Measurements from ENCODE around the gene NENF.
A peak's percentile ranks its signal among the peaks of the same experiment; 100 is the strongest.
"Not testable (repeated sequence)": the region's sequence is repeated elsewhere in the genome, so short reads cannot be mapped to it uniquely, and the experiment has no call there.

The NENF gene

DNA sequence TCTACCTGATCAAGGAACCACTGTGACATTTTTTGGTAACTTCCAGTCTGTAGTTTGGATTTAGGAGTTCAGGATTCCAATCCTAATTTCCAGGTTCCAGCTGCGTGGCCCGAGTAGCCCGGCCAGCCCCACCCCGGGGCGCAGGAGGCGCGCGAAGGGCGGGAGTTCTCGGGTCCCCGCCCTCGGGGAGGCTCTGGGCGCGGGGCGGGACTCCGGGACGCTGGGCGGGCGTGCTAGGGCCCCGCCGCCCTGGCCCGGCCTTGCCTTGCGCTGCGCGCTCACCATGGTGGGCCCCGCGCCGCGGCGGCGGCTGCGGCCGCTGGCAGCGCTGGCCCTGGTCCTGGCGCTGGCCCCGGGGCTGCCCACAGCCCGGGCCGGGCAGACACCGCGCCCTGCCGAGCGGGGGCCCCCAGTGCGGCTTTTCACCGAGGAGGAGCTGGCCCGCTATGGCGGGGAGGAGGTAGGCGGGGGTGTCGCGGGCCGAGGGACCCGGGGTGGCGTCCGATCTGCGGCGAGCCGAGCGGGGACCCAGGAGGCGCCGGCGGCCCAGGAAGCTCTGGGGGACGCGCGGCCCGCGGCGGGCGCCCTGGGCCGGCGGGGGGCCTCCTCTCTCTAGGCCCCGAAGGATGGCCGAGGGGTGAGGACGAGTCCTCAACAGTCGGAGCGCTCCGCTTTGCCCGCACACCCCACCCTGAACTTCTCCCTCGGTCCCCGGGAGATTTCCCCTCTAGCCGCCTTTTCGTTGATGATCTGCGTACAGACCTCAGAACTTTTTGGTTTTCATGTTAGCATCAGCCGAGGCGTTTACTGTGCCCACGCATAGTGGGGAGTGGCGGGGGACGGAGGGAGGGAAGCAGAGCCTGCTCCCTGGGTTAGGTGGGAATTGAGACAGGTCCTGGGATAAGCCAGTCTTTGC, at the start of gene NENF:
Gene NENF, plus strand, starts transcription at position 260 of the 916 bp plus-strand sequence. Its CDS starts 24 bp downstream, at position 284.
- peak; percentile 57 to 73 for DNase-seq (ENCODE audit: low read depth in 2 of 2)

DNA sequence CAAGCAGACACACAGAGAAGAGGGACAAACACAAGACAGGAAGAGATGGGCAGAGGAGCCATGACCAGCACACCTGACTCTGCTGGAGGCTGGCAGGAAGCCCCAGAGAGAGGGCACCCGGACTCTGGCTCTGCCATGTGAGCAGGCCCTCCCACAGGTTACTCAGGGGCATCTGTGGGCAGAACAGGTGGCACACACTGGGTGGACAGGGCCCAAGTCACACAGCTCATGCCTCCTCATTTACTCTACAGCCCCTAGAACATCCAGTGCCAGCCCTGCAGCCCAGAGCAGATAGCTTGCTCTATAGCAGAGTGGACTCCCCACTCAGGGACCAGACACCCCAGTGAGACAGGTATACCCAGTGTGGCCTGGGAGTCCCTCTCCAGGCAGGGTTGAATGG, 46.7 kb upstream of the NENF start:
- no peak for DNase-seq (ENCODE audit: low read depth in 2 of 2)

DNA sequence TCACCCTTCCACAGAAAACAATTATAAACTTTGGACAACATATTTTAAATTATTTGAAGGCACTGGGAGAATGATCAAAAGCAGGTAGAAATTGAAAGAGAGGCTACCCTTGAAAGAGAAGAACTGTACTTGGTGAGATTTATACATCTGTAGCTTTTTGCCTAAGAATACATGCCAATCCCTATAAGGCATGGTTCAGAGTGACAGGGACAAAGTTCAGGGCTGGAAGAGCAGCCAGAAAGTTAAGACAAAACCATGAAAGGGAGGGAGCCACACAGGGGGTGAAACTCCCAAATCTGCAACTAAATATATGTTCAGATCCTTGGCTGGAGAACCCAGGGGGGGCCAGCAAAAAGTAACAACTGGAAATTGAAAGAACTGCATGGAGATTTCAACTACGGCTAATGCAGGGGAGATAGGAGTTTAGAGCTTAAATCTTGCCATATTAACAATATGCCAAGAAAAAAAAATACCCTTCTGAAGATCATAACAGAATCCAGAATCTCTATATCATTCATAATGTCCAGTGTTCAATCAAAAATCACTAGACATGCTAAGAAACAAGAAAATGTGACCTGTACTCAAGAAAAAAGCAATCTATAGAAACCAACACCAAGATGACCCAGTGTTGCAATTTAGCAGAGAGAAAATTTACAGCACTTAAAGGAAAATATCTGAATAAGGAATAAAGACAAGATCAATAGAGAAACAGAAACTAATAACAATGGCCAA, 43.6 kb upstream of the NENF start:
- no peak for DNase-seq (ENCODE audit: low read depth in 2 of 2)

DNA sequence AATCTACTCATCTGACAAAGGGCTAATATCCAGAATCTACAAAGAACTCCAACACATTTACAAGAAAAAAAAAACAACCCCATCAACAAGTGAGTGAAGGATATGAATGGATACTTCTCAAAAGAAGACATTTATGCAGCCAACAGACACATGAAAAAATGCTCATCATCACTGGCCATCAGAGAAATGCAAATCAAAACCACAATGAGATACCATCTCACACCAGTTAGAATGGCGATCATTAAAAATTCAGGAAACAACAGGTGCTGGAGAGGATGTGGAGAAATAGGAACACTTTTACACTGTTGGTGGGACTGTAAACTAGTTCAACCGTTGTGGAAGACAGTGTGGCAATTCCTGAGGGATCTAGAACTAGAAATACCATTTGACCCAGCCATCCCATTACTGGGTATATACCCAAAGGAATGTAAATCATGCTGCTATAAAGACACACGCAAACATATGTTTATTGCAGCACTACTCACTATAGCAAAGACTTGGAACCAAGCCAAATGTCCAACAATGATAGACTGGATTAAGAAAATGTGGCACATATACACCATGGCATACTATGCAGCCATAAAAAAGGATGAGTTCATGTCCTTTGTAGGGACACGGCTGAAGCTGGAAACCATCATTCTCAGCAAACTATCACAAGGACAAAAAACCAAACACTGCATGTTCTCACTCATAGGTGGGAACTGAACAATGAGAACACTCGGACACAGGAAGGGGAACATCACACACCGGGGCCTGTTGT, 36.9 kb upstream of the NENF start:
- not testable (repeated sequence) for DNase-seq (ENCODE audit: low read depth in 2 of 2)

DNA sequence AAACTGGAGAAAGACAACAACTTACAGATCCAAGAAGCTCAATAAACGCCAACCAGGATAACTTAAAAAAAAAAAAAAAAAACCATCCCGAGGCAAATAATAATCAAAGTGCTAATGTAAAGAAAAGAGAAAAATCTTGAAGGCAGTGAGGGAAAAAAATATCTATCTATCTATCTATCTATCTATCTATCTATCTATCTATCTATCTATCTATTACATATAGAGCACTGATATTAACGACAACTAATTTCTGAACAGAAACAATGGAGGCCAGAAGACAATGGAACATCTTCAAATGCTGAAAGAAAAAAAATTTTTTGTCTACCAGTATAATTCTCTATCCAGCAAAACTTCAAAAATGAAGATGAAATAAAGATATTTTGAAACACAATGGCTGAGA, 36.1 kb upstream of the NENF start:
- no peak for DNase-seq (ENCODE audit: low read depth in 2 of 2)

DNA sequence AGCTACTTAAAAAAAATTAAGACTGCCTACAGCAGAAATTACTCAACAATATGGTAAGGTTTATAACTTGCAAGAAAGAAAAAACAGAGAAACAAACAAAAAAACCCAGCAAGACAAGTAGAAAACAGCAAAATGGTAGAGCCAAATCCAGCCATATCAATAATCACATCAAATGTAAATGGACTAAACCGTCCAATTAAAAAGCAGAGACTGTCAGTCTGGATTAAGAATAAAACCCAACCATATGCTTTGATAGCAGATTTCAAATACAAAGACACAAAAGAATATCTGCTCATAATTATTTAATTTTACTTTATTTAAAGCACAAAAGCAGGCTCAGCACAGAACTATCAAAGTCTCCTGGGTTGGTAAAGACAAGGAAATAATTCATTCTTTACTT, 35.5 kb upstream of the NENF start:
- DNase-seq (ENCODE audit: low read depth in 2 of 2) = no peak

DNA sequence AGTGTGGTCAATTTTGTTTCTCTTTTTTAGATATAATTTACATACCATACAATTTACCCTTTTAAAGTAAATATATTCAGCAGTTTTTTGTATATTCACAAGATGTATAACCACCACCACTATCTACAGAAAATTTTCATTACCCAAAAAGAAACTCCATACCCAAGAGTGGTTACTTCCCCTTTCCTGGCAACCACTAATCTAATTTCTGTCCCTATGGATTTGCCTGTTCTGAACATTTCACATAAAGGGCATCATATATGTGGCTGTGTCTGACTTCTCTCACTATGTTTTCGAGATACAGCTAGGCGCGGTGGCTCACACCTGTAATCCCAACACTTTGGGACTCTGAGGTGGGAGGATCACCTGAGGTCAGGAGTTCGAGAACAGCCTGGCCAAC, 31.7 kb upstream of the NENF start:
- no peak for DNase-seq (ENCODE audit: low read depth in 2 of 2)

DNA sequence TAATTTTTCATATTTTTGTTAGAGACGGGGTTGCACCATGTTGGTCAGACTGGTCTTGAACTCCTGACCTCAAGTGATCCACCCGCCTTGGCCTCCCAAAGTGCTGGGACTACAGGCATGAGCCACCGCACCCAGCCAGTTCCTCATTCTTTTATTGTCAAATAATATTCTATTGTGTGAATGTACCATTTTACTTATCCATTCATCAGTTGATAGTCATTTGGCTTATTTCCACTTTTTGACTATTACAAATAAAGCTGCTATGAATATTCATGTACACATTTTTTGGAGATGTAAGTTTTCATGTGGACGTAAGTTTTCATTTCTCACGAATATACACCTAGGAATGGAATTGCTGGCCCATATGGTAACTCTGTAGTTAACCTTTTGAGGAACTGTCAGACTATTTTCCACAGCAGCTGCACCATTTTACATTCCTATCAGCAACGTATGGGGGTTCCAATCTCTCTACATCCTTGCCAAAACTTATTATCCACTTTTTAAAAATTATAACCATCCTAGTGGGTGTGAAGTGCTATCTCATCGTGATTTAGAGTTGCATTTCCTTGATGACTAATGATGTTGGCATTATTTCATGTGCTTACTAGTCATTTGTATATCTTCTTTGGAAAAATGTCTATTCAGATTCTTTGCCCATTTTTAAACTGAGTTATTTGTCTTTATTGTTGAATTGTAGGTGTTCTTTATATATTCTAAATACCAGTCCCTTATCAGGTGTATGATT, 30.7 kb upstream of the NENF start:
- no peak for DNase-seq (ENCODE audit: low read depth in 2 of 2)

DNA sequence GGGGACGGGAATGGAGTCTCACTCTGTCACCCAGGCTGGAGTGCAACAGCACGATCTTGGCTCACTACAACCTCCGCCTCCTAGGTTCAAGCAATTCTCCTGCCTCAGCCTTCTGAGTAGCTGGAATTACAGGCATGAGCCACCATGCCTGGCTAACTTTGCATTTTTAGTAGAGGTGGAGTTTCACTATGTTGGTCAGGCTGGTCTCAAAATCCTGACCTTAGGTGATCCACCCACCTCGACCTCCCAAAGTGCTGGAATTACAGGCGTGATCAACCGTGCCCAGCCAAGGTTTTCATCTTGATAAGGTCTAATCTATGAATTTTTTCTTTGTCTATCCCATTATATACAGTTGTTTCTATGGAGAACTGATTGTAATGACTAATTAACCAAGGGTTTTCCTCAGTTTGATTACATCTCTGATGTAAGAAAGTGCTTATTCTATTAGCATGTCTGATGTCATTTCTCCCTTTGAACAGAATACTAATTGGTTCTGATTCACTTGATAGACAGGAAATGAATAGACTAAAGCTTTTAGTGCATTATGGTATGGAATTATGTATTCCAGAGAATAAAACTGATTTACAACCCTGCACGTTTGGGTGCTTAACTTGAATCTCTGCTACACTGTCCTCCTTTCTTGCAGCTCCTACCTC, 29.9 kb upstream of the NENF start:
- no peak for DNase-seq (ENCODE audit: low read depth in 2 of 2)

DNA sequence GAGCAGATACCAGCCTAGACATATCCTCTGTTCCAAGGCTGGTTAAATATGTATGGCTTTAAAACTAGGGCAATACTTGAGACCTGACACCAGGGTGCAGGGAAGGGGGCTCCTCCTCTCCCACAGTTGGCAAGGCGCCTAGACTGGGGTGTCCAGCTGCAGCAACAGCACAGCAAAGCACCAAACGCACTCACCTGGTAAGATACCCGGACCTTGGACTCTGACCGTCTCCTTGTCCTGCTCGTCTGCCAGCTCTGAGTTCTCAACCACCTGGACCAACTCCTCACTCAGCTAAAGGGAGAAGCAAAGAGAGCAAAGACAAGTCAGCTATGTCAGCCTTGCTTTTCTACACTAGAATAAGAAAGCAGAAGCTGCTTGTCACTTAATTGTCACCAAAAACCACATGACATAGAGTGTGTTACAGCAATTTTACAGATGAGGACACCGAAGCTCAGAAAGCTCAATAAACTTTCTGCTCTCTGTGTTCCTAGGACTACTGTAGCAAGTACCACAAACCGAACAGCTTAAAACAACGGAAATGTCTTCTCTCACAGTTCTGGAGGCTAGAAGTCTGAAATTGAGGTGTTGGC, 22.4 kb upstream of the NENF start:
- DNase-seq (ENCODE audit: low read depth in 2 of 2) = no peak

DNA sequence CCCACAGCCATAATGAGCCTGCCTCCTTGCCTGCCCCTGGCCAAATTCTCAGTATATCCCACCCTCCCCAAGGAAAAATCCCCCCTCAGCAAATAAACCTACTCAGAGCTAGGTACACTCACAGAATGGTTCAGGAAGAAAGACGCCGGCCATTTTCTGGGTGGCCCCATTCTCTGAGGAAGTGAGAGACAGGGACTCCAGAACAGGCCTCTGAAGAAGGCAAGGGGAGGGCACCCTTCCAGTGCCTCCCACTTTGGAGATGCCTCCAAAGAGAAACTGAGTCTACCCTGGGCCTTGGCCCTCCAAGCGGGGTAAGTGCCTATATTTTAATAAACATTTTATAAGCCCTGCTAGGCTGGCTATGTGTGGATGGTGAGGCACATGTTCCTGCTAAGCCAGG, 20.3 kb upstream of the NENF start:
- no peak for DNase-seq (ENCODE audit: low read depth in 2 of 2)

DNA sequence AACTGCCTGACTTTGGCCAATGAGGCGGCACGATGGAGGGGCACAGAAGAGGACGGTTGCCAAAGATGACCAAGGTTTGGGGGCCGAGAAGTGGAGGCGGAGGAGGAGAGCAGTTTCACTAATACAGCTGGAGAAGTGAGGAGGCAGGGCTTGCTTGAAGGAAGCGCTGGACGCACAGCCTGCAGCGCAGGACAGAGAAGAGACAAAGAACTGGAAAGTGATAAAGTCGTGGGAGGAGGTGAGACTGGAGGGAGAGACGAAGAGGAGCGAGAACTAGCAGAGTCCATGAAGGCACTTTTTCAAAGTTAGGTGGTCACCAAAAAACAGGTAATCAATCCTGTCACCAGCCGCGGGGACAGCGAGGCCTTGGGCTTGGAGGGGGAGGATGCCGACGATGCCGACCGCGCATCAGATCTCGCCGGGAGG, 18.8 kb upstream of the NENF start:
- no peak for DNase-seq (ENCODE audit: low read depth in 2 of 2)

DNA sequence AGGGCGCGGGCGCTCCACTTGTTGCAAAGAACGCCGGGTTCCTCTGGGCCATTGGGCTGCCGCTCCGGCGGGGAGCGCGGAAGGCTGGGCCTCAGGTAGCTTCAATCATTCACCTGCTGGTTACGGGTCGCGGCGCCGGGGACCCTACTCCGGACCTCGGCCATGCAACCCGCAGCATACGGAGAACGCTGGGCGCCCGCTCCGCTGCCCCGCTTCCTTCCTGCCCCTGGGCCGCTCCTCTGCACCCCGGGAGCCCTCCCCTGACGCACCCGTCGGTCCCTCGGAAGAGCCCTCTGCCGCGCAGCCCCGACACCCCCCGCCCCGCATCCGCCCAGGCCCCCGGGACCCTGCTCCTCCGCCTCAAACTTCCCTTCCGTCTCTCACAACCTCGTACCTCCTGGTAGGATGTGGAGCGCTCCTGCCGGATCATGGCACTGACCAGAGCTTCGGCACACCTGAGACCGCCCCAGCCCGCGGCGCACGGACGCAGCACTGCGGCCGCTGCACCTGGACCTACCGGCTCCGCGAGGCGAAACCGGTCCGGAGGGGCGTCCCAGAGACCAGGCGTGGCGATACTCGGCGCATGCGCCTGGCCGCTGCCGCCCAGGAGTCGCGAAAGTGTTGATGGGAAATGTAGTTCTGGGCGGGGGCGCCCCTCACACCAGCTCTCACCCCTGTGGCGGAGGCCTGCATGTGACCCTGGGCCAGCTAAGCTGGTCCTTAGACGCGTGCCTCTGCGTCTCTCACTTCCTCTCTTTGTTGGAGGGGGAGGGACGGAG, 18.2 kb upstream of the NENF start, which contains the start of gene PACC1:
Gene PACC1, minus strand, starts transcription at position 559 of the 779 bp plus-strand sequence. Its CDS starts 129 bp downstream, at position 430.
- DNase-seq (ENCODE audit: low read depth in 2 of 2) = peak; percentile 75 to 84

DNA sequence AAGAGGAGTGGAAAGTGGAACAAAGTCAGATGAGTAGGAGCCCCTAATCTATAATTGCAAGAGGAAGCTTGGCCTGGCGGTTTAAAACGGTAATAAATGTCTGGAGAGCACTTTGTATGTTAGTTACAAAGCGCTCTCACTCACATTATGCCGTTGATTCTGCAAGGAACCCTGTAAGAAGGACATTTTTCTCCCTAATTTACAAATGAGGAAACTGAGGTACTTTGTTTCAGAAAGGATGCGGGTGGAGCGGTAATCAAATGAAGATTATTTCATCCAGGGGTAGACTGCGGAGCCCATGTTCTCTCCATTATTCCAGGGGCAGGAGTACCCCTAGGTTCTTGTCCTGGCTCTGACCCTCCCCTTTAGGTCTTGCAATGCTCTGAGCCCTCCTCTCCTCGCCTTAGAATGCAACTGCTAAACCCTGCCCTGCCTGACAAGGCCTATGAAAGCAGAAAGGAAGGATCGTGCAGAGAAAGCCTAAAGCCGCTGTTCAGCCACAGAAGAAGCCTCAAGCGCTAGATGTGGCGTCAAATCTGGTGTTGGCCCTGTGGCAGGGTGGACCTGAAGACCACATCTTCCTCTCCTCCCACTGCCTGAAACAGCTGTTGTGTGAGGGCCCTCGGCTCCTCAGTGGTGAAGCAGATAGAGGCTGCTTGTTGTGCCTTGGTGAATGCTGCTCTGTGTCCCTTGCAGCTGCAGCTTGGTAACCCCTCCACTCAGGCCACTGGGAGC, 17.4 kb upstream of the NENF start:
- no peak for DNase-seq (ENCODE audit: low read depth in 2 of 2)

DNA sequence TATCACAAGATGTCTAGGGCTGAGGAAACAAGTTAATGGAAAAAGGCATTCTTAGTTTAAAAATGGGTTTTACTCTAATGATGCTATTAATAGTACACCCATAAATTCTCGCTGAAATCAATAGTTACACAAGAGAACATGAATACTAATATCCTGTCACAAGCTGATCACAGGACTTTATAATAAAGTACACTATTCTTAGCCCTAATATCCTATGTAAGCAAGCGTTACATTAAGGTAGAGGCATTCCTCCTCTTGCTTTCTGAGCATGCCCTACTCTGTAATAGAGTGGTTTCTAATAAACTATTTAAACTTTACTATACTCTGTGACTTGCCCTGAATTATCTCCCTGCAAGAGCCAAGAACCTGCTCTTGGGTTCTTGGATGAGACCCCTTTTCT, 11.6 kb upstream of the NENF start:
- no peak for DNase-seq (ENCODE audit: low read depth in 2 of 2)

DNA sequence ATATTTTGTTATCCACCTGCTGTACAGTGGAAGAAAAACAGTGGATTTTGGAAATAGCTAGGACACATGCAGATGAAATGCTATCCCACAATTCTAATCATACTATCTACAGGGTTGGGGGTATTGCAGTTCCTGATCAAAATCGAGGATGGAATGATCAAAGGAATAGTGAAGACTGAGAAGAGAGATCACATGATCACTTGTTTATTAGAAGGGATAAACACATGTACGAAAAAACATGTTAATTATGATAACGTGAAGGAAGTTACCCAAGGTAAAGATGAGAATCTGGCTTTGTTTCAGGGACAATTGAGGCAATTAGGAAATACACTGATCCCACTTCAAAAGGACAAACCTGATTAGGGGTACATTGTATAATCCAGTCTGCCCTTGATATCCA, 8.8 kb upstream of the NENF start:
- no peak for DNase-seq (ENCODE audit: low read depth in 2 of 2)

DNA sequence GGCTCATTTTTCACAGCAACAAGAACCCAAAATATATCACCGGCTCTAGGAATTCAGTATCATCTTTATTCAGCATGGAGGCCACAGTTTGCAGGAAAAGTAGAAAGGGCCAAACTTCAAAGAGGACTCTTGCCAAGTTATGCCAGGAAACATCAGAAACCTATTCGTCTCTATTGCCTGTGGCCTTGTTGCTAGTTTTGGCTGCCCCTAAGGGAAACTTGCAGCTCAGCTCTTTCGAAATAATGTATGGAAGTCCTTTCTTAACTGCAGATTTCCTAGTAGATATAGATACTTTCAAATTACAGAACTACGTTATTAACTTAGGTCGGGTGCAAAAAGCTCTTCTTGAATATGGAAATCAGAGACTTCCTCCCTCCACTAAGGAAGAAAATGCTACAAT, 4.2 kb upstream of the NENF start:
- no peak for DNase-seq (ENCODE audit: low read depth in 2 of 2)

DNA sequence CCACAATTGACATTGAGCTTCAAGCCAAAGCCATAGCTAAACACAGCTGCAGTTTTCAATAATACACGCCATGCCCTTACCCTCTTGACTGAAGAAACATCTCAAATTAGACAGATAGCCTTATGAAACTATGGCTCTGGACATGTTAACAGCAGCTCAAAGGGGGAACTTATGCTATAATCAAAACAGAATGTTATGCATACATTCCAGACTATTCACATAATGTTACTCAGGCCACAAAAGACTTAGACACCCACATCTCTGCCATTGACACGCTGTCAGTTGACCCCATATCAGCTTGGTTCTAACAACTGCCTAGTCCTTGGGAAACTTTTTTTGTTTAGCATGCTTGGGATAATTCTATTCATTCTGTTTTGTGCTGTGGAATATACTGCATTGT, 2.3 kb upstream of the NENF start:
- no peak for DNase-seq (ENCODE audit: low read depth in 2 of 2)

DNA sequence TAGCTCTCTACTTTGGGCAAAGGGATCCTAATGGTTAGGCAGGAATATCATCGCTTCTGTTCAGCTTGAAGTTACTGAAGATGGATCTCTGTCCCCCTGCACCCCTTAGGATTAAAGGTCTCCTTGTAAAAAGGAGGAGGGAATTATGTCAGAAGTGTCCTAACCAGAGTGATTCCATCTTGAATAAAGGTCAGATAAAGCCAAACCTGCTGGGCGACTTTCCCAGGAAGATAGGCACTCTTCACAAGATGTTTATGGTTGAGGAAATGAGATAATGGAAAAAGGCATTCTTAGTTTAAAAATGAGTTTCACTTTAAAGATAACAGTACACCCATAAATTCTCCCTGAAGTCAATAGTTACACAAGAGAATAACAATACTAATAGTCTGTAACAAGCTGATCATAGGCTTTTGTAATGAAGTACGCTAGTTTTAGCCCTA, 1.7 kb upstream of the NENF start:
- no peak for DNase-seq (ENCODE audit: low read depth in 2 of 2)

All from stimulated activated CD4-positive, alpha-beta T cell treated with anti-CD3 and anti-CD28 coated beads, Interleukin-12 subunit alpha, Interleukin-12 subunit beta, amount 100 ng/mL, for 24 hours (primary cell).